PC-9 (cell line): Measurements from ENCODE around the gene ADAMTSL3.

Source experiments
- EZH2 ChIP-seq: fragments of 200-600 bp; sonication (generic); IDR thresholded peaks from 2 replicates; pipeline ENCODE4 v1.8.0; 2017; ENCODE audit warnings: antibody characterized with exemption, low read depth
- TF ChIP-seq, protein P1 (sequence below): fragments of 200-600 bp; sonication (generic); conservative IDR thresholded peaks from 2 replicates; pipeline ENCODE4 v1.6.1; 2017; ENCODE audit warnings: mixed run types, antibody characterized with exemption, mild to moderate bottlenecking, moderate library complexity

DNA sequence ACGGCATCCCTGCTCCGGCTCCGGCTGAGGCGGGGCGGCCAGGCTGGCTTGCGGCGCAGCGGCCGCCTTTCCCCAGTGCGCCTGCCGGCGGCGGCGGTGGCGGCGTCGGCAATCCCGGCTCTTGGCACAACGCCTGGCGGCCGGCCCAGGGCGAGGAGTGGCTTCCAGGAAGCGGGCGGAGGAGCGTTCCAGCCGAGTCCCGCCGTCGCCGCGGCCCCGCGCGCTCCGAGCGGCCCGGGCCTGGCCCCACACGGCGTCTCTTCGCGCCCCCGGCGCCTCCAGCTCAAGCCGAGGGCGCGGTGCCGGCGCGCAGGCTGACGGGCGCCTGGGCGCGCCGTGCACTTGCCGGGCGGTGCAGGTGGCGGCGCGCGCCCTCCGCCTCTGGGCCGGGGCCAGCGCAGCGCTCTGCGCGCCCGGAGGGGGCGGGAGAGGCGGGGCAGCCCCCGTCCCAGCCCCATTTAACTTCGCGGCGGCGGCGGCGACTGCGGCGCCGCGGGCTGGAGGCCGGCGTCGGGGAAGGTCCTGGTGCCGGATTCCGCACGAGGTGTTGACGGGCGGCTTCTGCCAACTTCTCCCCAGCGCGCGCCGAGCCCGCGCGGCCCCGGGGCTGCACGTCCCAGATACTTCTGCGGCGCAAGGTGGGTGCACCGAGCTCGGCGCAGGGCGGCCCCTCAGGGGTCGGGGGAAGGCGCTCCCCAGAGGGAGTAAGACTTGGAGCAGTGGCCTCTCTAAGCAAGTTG, at the start of gene ADAMTSL3:
- TF ChIP-seq, protein P1, sequence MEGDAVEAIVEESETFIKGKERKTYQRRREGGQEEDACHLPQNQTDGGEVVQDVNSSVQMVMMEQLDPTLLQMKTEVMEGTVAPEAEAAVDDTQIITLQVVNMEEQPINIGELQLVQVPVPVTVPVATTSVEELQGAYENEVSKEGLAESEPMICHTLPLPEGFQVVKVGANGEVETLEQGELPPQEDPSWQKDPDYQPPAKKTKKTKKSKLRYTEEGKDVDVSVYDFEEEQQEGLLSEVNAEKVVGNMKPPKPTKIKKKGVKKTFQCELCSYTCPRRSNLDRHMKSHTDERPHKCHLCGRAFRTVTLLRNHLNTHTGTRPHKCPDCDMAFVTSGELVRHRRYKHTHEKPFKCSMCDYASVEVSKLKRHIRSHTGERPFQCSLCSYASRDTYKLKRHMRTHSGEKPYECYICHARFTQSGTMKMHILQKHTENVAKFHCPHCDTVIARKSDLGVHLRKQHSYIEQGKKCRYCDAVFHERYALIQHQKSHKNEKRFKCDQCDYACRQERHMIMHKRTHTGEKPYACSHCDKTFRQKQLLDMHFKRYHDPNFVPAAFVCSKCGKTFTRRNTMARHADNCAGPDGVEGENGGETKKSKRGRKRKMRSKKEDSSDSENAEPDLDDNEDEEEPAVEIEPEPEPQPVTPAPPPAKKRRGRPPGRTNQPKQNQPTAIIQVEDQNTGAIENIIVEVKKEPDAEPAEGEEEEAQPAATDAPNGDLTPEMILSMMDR, result no peak
- no peak for TF ChIP-seq EZH2
